Neural cell (in vitro differentiated cells): Measurements from ENCODE around the gene FRMD4A. TPM values are rescaled to one million over a fixed set of nuclear protein-coding genes. Genes with fewer than 3 reads are reported as not detected.

ENCODE experiments used
- H2AFZ ChIP-seq: fragments of 200-600, 300-800 bp; sonication (generic), shearing (Covaris generic); 2 replicates; pipeline ENCODE4 v1.6.0; 2014; ENCODE audit warnings: low read depth, mild to moderate bottlenecking, antibody characterized with exemption, low read length, moderate library complexity
- H3F3A ChIP-seq: fragments of 200-600 bp; shearing (Covaris generic); 2 replicates; pipeline ENCODE4 v1.6.1; 2016; ENCODE audit warnings: mild to moderate bottlenecking, moderate library complexity, mixed read lengths, antibody characterized with exemption, low read length; ENCODE audit not compliant: insufficient read depth, poor library complexity, severe bottlenecking
- H3K27ac ChIP-seq: fragments of 200-600, 300-800 bp; sonication (generic), shearing (Covaris generic); 2 replicates; pipeline ENCODE4 v1.5.1; 2014; ENCODE audit warnings: mild to moderate bottlenecking, low read length, moderate library complexity
- H3K27me3 ChIP-seq: fragments of 300-800, 200-600 bp; sonication (generic), shearing (Covaris generic); 2 replicates; pipeline ENCODE4 v1.6.0; 2014; ENCODE audit warnings: mild to moderate bottlenecking, low read depth, low read length, moderate library complexity; ENCODE audit not compliant: insufficient read depth
- H3K36me3 ChIP-seq: fragments of 300-800, 200-600 bp; sonication (generic), shearing (Covaris generic); 2 replicates; pipeline ENCODE4 v1.5.1; 2014; ENCODE audit warnings: mild to moderate bottlenecking, antibody characterized with exemption, low read length, moderate library complexity; ENCODE audit not compliant: insufficient read depth
- H3K4me2 ChIP-seq: fragments of 300-800, 200-600 bp; sonication (generic), shearing (Covaris generic); 2 replicates; pipeline ENCODE4 v1.6.0; 2014; ENCODE audit warnings: mild to moderate bottlenecking, low read length
- H3K4me3 ChIP-seq: fragments of 300-800, 200-600 bp; sonication (generic), shearing (Covaris generic); 2 replicates; pipeline ENCODE4 v1.5.1; 2014; ENCODE audit warnings: mild to moderate bottlenecking, low read length, moderate library complexity
- H3K79me2 ChIP-seq: fragments of 200-600 bp; shearing (Covaris generic); replicated peaks from 2 replicates; pipeline ENCODE4 v1.6.0; 2014; ENCODE audit warnings: mild to moderate bottlenecking, low read length, moderate library complexity; ENCODE audit not compliant: insufficient read depth
- H3K9ac ChIP-seq: fragments of 300-800, 200-600 bp; sonication (generic), shearing (Covaris generic); 2 replicates; pipeline ENCODE4 v1.6.1; 2016; ENCODE audit warnings: mild to moderate bottlenecking, low read length, mixed read lengths
- H3K9me2 ChIP-seq: fragments of 200-600 bp; shearing (Covaris generic); 2 replicates; pipeline ENCODE4 v1.6.1; 2016; ENCODE audit warnings: mild to moderate bottlenecking, low read length, mixed read lengths; ENCODE audit not compliant: insufficient read depth
- H3K9me3 ChIP-seq: fragments of 200-600, 300-800 bp; sonication (generic), shearing (Covaris generic); 2 replicates; pipeline ENCODE4 v1.6.1; 2016; ENCODE audit warnings: mild to moderate bottlenecking, mixed run types, low read length, moderate library complexity, mixed read lengths
- H4K20me1 ChIP-seq: fragments of 200-600 bp; shearing (Covaris generic); 2 replicates; pipeline ENCODE4 v1.6.1; 2016; ENCODE audit warnings: mild to moderate bottlenecking, mixed run types; ENCODE audit not compliant: insufficient read depth
- EP300 ChIP-seq: fragments of 450-650 bp; conservative IDR thresholded peaks from 2 replicates; pipeline ENCODE4 v1.6.1; 2014; ENCODE audit warnings: antibody characterized with exemption, mild to moderate bottlenecking, moderate library complexity; ENCODE audit not compliant: poor library complexity, severe bottlenecking
- EZH2 ChIP-seq: fragments of 200-600, 300-800 bp; shearing (Covaris generic), sonication (generic); IDR thresholded peaks from 2 replicates; pipeline ENCODE4 v1.6.1; 2014; ENCODE audit warnings: antibody characterized with exemption, low read length, borderline replicate concordance, mild to moderate bottlenecking; ENCODE audit not compliant: insufficient read depth, poor library complexity, severe bottlenecking
- MXI1 ChIP-seq: fragments of 450-650 bp; conservative IDR thresholded peaks from 2 replicates; pipeline ENCODE4 v1.6.1; 2014; ENCODE audit warnings: antibody characterized with exemption, mild to moderate bottlenecking; ENCODE audit not compliant: poor library complexity, severe bottlenecking
- POLR2AphosphoS5 ChIP-seq: IDR thresholded peaks from 2 replicates; pipeline ENCODE4 v1.6.1; 2012
- RAD21 ChIP-seq: fragments of 450-650 bp; conservative IDR thresholded peaks from 2 replicates; pipeline ENCODE4 v1.6.1; 2014; ENCODE audit warnings: antibody characterized with exemption, mild to moderate bottlenecking, moderate library complexity
- SMC3 ChIP-seq: fragments of 450-650 bp; conservative IDR thresholded peaks from 2 replicates; pipeline ENCODE4 v1.6.1; 2014; ENCODE audit warnings: antibody characterized with exemption, mild to moderate bottlenecking, moderate library complexity; ENCODE audit not compliant: poor library complexity
- TAF1 ChIP-seq: IDR thresholded peaks from 2 replicates; pipeline ENCODE4 v1.6.1; 2012; ENCODE audit warnings: low read depth
- polyA plus RNA-seq: library from polyadenylated mRNA; depleted of rRNA; stranded (reverse); fragments of >200 nt; gene quantifications from 2 replicates; pipeline ENCODE4 v1.2.3, GENCODE V29; 2014
- TF ChIP-seq, protein P1 (sequence below): IDR thresholded peaks from 2 replicates; pipeline ENCODE4 v1.6.1; 2012; ENCODE audit warnings: borderline replicate concordance
- TF ChIP-seq, protein P2 (sequence below): fragments of 450-650 bp; IDR thresholded peaks from 2 replicates; pipeline ENCODE4 v1.5.1; 2014; ENCODE audit warnings: antibody characterized with exemption, mild to moderate bottlenecking, moderate library complexity; ENCODE audit not compliant: poor library complexity, severe bottlenecking

The FRMD4A gene
- polyA plus RNA-seq, 1 donor from 2014 or later = 36.5 TPM

DNA sequence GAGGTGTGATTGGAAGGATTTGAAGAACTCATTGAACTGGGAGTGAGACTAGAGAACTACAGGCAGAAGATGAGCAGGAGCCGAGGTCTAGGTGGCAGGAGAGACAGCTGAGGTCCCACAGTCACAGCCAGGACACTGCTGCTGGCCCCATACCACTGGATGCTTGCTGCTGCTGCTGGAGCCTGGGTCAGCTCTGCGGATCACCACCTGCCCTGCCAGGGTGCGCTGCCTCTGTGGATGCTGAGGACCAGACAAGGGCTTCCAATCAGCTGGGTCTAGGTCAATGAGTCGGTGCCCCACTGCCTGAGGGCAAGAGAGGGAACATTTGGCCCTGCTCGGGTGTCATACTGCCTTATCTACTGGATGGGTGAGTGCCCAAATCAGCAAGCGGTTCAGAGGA lies 94.4 kb downstream of the FRMD4A start:
- Histone ChIP-seq H3K9me3 (no peaks in the 10 kb centered on the region), H3K79me2 (no peaks in the 10 kb centered on the region), H3K4me2 (no peak overlapping the region), H2AFZ (no peak overlapping the region), H3K9ac (no peak overlapping the region), H3K27me3 (no peaks in the 10 kb centered on the region), H3K36me3 (no peaks in the 10 kb centered on the region), H3K27ac (no peak overlapping the region), H3K4me3 (no peak overlapping the region), H4K20me1 (no peaks in the 10 kb centered on the region), H3F3A (no peaks in the 10 kb centered on the region), H3K9me2 (no peaks in the 10 kb centered on the region)
- TF ChIP-seq EP300 = no peak
- no peak for TF ChIP-seq POLR2AphosphoS5
- TF ChIP-seq, protein P1, sequence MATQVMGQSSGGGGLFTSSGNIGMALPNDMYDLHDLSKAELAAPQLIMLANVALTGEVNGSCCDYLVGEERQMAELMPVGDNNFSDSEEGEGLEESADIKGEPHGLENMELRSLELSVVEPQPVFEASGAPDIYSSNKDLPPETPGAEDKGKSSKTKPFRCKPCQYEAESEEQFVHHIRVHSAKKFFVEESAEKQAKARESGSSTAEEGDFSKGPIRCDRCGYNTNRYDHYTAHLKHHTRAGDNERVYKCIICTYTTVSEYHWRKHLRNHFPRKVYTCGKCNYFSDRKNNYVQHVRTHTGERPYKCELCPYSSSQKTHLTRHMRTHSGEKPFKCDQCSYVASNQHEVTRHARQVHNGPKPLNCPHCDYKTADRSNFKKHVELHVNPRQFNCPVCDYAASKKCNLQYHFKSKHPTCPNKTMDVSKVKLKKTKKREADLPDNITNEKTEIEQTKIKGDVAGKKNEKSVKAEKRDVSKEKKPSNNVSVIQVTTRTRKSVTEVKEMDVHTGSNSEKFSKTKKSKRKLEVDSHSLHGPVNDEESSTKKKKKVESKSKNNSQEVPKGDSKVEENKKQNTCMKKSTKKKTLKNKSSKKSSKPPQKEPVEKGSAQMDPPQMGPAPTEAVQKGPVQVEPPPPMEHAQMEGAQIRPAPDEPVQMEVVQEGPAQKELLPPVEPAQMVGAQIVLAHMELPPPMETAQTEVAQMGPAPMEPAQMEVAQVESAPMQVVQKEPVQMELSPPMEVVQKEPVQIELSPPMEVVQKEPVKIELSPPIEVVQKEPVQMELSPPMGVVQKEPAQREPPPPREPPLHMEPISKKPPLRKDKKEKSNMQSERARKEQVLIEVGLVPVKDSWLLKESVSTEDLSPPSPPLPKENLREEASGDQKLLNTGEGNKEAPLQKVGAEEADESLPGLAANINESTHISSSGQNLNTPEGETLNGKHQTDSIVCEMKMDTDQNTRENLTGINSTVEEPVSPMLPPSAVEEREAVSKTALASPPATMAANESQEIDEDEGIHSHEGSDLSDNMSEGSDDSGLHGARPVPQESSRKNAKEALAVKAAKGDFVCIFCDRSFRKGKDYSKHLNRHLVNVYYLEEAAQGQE = no peak
- TF ChIP-seq, protein P2, sequence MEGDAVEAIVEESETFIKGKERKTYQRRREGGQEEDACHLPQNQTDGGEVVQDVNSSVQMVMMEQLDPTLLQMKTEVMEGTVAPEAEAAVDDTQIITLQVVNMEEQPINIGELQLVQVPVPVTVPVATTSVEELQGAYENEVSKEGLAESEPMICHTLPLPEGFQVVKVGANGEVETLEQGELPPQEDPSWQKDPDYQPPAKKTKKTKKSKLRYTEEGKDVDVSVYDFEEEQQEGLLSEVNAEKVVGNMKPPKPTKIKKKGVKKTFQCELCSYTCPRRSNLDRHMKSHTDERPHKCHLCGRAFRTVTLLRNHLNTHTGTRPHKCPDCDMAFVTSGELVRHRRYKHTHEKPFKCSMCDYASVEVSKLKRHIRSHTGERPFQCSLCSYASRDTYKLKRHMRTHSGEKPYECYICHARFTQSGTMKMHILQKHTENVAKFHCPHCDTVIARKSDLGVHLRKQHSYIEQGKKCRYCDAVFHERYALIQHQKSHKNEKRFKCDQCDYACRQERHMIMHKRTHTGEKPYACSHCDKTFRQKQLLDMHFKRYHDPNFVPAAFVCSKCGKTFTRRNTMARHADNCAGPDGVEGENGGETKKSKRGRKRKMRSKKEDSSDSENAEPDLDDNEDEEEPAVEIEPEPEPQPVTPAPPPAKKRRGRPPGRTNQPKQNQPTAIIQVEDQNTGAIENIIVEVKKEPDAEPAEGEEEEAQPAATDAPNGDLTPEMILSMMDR = no peak
- TF ChIP-seq TAF1 = no peak
- TF ChIP-seq MXI1 = no peak
- no peak for TF ChIP-seq SMC3
- TF ChIP-seq EZH2 = no peak

DNA sequence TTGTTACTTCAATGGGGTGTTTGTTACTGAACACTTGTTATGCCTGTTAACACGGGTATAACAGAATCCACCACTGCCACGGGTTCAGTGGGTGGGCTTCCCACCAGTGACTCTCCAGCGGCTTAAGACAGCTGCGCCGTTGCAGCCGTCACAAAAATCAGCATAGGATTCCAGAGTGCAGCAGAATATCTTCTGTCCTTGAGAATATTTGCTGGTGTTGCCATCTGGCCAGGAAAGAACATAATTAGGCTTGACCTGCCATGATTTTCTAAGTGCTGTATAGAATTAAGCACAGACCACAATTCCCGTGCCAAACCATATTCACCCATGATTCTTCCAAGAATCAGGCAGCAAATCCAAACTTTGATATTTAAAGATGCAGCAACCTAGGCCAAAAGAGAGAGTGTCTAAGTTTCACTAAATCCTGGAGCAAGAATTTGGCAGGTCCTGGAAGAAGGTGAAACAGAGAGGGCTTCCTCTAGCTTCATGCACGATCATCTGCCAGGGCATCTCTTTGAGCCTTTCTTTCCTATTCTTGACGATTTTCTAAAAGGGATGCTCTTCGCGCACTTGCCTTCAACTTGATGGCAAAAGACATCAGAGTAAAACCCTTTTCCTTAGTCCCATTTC lies 95.0 kb downstream of the FRMD4A start:
- Histone ChIP-seq H4K20me1 (no peaks in the 10 kb centered on the region), H3K4me2 (no peak overlapping the region), H3K79me2 (no peaks in the 10 kb centered on the region), H3K4me3 (no peak overlapping the region), H3K9ac (no peak overlapping the region), H3K27ac (no peak overlapping the region), H2AFZ (no peak overlapping the region), H3F3A (no peaks in the 10 kb centered on the region), H3K9me3 (no peaks in the 10 kb centered on the region), H3K9me2 (no peaks in the 10 kb centered on the region), H3K36me3 (no peaks in the 10 kb centered on the region), H3K27me3 (no peaks in the 10 kb centered on the region)
- TF ChIP-seq RAD21 (no peak), EZH2 (no peak), POLR2AphosphoS5 (no peak), MXI1 (no peak), TAF1 (no peak), EP300 (no peak), SMC3 (no peak)
- TF ChIP-seq, protein P1 = no peak
- TF ChIP-seq, protein P2 = no peak
